ENCODE measurements around the gene POU3F4.

Gene POU3F4

GRCh38 chrX:83508006-83508405, at the start of gene POU3F4:
TSS of gene POU3F4 (plus strand) at chrX:83508290. CDS start at chrX:83508325, 35 bp downstream.
- TF ChIP-seq GATA2 (IDR thresholded peaks at IDR 0.05; ENCODE audit: low read depth, low read length) (no peak), GATA3 (IDR thresholded peaks at IDR 0.05; ENCODE audit: low read depth, low read length) (no peak)

GRCh38 chrX:83469551-83469950, 38.5 kb upstream of the POU3F4 start:
- TF ChIP-seq GATA3 (IDR thresholded peaks at IDR 0.05; ENCODE audit: low read depth, low read length) (no peak), GATA2 (IDR thresholded peaks at IDR 0.05; ENCODE audit: low read depth, low read length) (no peak; the same call in 1 of the 2 replicates)

- no peak for TF ChIP-seq GATA3 (IDR thresholded peaks at IDR 0.05; ENCODE audit: low read depth, low read length)
These were observed 12.2 kb upstream of the POU3F4 start for GRCh38 chrX:83495898-83496297.

GRCh38 chrX:83501003-83501402, 7.1 kb upstream of the POU3F4 start:
- TF ChIP-seq GATA2 (IDR thresholded peaks at IDR 0.05; ENCODE audit: low read depth, low read length) (no peak), GATA3 (IDR thresholded peaks at IDR 0.05; ENCODE audit: low read depth, low read length) (no peak)

GRCh38 chrX:83501530-83501929, 6.6 kb upstream of the POU3F4 start:
- no peak for TF ChIP-seq GATA2 (IDR thresholded peaks at IDR 0.05; ENCODE audit: low read depth, low read length)
- no peak for TF ChIP-seq GATA3 (IDR thresholded peaks at IDR 0.05; ENCODE audit: low read depth, low read length)

GRCh38 chrX:83504721-83505479, 3.2 kb upstream of the POU3F4 start:
- TF ChIP-seq GATA2 (IDR thresholded peaks at IDR 0.05; ENCODE audit: low read depth, low read length) (no peak), GATA3 (IDR thresholded peaks at IDR 0.05; ENCODE audit: low read depth, low read length) (no peak)

GRCh38 chrX:83508526-83509253, 600 bp downstream of the POU3F4 start:
- TF ChIP-seq GATA2 (IDR thresholded peaks at IDR 0.05; ENCODE audit: low read depth, low read length): no peak
- no peak for TF ChIP-seq GATA3 (IDR thresholded peaks at IDR 0.05; ENCODE audit: low read depth, low read length)

GRCh38 chrX:83509254-83509801, 1.2 kb downstream of the POU3F4 start:
- TF ChIP-seq GATA2 (IDR thresholded peaks at IDR 0.05; ENCODE audit: low read depth, low read length) (no peak), GATA3 (IDR thresholded peaks at IDR 0.05; ENCODE audit: low read depth, low read length) (no peak)

GRCh38 chrX:83510510-83511062, 2.5 kb downstream of the POU3F4 start:
- TF ChIP-seq GATA3 (IDR thresholded peaks at IDR 0.05; ENCODE audit: low read depth, low read length) (no peak), GATA2 (IDR thresholded peaks at IDR 0.05; ENCODE audit: low read depth, low read length) (no peak)

GRCh38 chrX:83511208-83511607, 3.1 kb downstream of the POU3F4 start:
- TF ChIP-seq GATA2 (IDR thresholded peaks at IDR 0.05; ENCODE audit: low read depth, low read length) (no peak), GATA3 (IDR thresholded peaks at IDR 0.05; ENCODE audit: low read depth, low read length) (no peak)

GRCh38 chrX:83512111-83512510, 4.0 kb downstream of the POU3F4 start:
- no peak for TF ChIP-seq GATA3 (IDR thresholded peaks at IDR 0.05; ENCODE audit: low read depth, low read length)
- no peak for TF ChIP-seq GATA2 (IDR thresholded peaks at IDR 0.05; ENCODE audit: low read depth, low read length)

- TF ChIP-seq GATA2 (IDR thresholded peaks at IDR 0.05; ENCODE audit: low read depth, low read length) (no peak), GATA3 (IDR thresholded peaks at IDR 0.05; ENCODE audit: low read depth, low read length) (no peak)
These were observed 8.5 kb downstream of the POU3F4 start for GRCh38 chrX:83516597-83516996.

- TF ChIP-seq GATA2 (IDR thresholded peaks at IDR 0.05; ENCODE audit: low read depth, low read length) (no peak), GATA3 (IDR thresholded peaks at IDR 0.05; ENCODE audit: low read depth, low read length) (no peak)
These were observed 13.8 kb downstream of the POU3F4 start for GRCh38 chrX:83521905-83522304.

- TF ChIP-seq GATA3 (IDR thresholded peaks at IDR 0.05; ENCODE audit: low read depth, low read length) (no peak), GATA2 (IDR thresholded peaks at IDR 0.05; ENCODE audit: low read depth, low read length) (no peak)
These were observed 21.9 kb downstream of the POU3F4 start for GRCh38 chrX:83529950-83530349.
